Measurements from ENCODE around the gene HABP4. TPM values are rescaled to one million over a fixed set of nuclear protein-coding genes. Genes with fewer than 3 reads are reported as not detected.

HABP4 gene
- total and polyA plus RNA-seq, 2 experiments from 2014 or later = 41.0 to 69.6 TPM

GRCh38 chr9:96478829-96479371, 28.9 kb downstream of the HABP4 start:
- Histone ChIP-seq H3K4me3 (no peak overlapping the region), H3K27ac (peak overlapping the region; percentile 2), H3K36me3 (peaks cover 11% of the 10 kb centered on the region), H3K4me1 (ENCODE audit: low read depth) (peaks cover 10% of the 10 kb centered on the region), H3K27me3 (no peaks in the 10 kb centered on the region), H3K9me3 (ENCODE audit: low read depth) (no peaks in the 10 kb centered on the region)
- no peak for TF ChIP-seq CTCF (IDR thresholded peaks at IDR 0.05; ENCODE audit: low read depth, low read length)
- peak in 1 of 2 donors; percentile 56 for DNase-seq (ENCODE audit: low read depth in 1 of 2, low spot score in 1 of 2)

DNA sequence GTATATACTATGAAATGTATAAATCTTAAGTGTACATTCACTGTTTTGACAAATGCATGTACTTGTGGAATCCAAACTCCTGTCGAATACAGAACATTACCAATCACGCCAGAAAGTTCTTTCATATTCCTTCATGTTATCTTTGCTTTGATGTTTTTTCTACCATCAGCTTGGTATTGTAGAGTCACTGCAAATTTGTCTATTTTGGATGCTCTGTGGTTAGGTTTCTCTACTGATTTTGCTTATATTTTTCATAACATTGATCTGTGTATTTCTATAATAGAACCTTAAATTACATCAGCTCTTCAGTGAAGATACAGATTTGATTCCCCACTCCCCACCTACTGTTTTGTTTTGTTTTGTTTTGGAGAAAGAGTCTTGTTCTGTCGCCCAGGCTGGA, 30.8 kb downstream of the HABP4 start:
- Histone ChIP-seq H3K4me3 (no peak overlapping the region), H3K36me3 (peaks cover 7% of the 10 kb centered on the region), H3K27ac (no peak overlapping the region), H3K9me3 (ENCODE audit: low read depth) (no peaks in the 10 kb centered on the region), H3K4me1 (ENCODE audit: low read depth) (peaks cover 11% of the 10 kb centered on the region), H3K27me3 (no peaks in the 10 kb centered on the region)
- TF ChIP-seq CTCF (IDR thresholded peaks at IDR 0.05; ENCODE audit: low read depth, low read length) = no peak
- no peak for DNase-seq (ENCODE audit: low read depth in 1 of 2, low spot score in 1 of 2)

DNA sequence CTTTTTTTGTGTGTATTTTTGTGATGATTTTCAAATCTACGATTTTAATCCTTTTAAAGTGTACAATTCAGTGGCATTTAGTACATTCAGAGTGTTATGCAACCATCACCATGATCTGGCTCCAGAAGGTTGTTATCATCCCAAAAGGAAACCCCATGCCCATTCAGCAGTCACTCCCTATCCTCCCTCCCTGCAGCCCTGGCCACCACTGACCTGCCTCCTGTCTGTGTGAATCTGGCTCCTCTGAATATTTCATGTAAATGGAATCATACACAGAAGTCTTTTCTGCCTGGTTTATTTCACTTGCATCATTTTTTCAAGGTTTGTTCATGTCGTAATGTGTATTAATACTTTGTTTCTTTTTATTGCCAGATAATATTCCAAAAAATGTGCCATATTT, 32.5 kb downstream of the HABP4 start:
- H3K36me3 ChIP-seq = peaks cover 8% of the 10 kb centered on the region
- H3K27ac ChIP-seq = no peak overlapping the region
- TF ChIP-seq CTCF (IDR thresholded peaks at IDR 0.05; ENCODE audit: low read depth, low read length) = no peak
- H3K9me3 ChIP-seq (ENCODE audit: low read depth) = no peaks in the 10 kb centered on the region
- peak in 1 of 2 donors; percentile 54 for DNase-seq (ENCODE audit: low read depth in 1 of 2, low spot score in 1 of 2)
- peaks cover 18% of the 10 kb centered on the region for H3K4me1 ChIP-seq (ENCODE audit: low read depth)
- H3K27me3 ChIP-seq = no peaks in the 10 kb centered on the region
- H3K4me3 ChIP-seq = no peak overlapping the region

DNA sequence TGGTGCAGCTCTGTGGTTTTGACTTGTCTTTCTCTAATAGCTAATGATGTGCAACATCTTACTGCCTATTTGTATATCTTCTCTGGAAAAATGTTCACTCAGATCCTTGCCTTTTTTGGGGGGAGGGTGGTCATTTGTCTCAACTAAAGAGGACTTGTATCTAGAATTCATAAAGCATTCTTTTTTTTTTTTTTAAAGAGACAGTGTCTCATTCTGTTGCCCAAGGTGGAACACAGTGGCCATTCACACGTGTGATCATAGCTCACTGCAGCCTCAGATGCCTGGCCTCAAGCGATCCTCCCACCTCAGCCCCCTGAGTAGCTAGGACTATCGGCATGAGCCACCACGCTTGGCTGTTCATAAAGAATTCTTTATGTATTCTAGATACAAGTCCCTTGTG, 33.2 kb downstream of the HABP4 start:
- peaks cover 14% of the 10 kb centered on the region for H3K36me3 ChIP-seq
- no peaks in the 10 kb centered on the region for H3K27me3 ChIP-seq
- no peak overlapping the region for H3K27ac ChIP-seq
- TF ChIP-seq CTCF (IDR thresholded peaks at IDR 0.05; ENCODE audit: low read depth, low read length) = no peak
- H3K4me3 ChIP-seq = no peak overlapping the region
- DNase-seq (ENCODE audit: low read depth in 1 of 2, low spot score in 1 of 2) = no peak
- peaks cover 23% of the 10 kb centered on the region for H3K4me1 ChIP-seq (ENCODE audit: low read depth)
- no peaks in the 10 kb centered on the region for H3K9me3 ChIP-seq (ENCODE audit: low read depth)

DNA sequence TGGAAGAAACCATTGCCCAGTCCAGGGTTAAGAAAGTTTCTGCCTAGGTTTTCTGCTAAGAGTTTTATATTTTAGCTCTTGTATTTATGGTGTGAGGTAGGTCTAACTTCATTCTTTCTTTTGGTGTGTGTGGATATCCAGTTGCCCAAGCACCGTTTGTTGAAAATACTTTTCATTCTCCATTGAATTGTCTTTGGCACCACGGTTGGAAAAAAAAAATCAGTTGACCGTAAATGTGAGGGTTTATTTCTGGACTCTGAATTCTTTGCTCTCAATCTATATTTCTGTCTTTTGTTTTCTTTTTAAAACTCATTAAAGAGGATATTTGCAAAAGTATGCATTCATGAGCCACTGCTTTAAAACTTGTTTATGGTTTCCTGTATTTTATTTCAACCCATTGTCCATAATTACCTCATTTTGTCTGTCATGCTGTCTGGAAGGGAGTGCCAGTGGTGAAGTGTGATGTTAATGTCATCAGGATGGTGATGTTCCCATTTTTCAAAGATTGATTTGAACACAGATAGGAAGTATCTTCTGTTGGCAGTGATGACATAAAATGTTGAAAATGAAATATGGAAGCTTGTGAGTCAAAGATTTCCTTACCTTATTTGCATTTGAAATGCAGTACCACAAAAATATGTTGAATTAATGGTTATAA, 33.9 kb downstream of the HABP4 start:
- TF ChIP-seq CTCF (IDR thresholded peaks at IDR 0.05; ENCODE audit: low read depth, low read length) = no peak
- no peak for DNase-seq (ENCODE audit: low read depth in 1 of 2, low spot score in 1 of 2)

More for the DNA sequence above, 33.9 kb downstream of the HABP4 start:
- Histone ChIP-seq H3K4me1 (ENCODE audit: low read depth) (peaks cover 23% of the 10 kb centered on the region), H3K36me3 (peaks cover 20% of the 10 kb centered on the region), H3K27me3 (no peaks in the 10 kb centered on the region), H3K9me3 (ENCODE audit: low read depth) (no peaks in the 10 kb centered on the region), H3K4me3 (no peak overlapping the region), H3K27ac (peak overlapping the region; percentile 35)
